ENCODE measurements around the gene SUMO3. TPM values are rescaled to one million over a fixed set of nuclear protein-coding genes. Genes with fewer than 3 reads are reported as not detected.

The SUMO3 gene
- total and polyA plus RNA-seq, 2 of the 13 experiments (the other 11 are each of a cell fraction or from before 2014, with no cell fraction given), result 51.4 to 92.4 TPM

DNA sequence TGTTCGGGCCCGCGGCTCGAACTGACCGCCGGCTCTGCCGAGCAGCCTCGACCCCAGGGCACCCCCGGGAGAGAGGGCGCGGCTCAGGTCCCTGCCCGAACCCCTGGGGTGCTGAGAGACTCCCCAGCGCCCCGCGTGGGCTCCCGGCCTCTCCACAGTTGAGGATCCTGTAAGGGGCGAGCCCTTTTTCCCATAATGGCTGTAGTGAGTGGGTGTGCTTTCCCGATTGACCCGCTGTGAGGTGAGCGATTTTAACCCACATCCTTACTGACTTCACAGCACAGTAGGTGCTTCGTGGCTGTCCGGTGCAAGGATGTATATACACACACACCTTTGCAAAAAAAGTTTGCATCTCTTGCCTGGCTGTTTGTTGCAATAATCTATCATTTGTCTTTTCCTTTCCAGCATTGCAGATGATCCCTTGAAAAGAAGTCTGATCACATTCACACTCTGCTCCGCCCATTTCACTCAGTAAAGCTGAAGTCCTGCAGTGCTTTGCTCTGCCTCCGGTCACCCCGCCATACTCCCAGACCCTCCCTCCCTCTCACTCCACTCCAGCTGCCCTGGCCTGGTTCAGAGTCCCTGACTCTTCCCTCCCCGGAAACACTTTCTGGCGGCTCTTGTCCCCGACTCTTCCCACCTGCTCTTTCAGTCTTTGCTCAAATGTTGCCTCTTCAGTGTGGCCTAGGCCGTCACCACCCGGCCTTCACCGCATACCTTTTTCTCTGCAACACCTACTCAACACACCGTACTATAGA lies 15.3 kb downstream of the SUMO3 start (continued):
- TF ChIP-seq TEAD2 (CRISPR knock-in tag; IDR thresholded peaks at IDR 0.05) (no peak), ARNT (IDR thresholded peaks at IDR 0.05) (no peak), SSRP1 (CRISPR knock-in tag; IDR thresholded peaks at IDR 0.05) (peak; percentile 85), ZKSCAN1 (IDR thresholded peaks at IDR 0.05; ENCODE audit: low read length) (peak; percentile 77), EP300 (IDR thresholded peaks at IDR 0.05; ENCODE audit: low read depth in 2 of 2, low read length in 2 of 2) (no peak), EP300 (CRISPR knock-in tag; IDR thresholded peaks at IDR 0.05; ENCODE audit: borderline replicate concordance) (no peak), GABPB1 (CRISPR knock-in tag; IDR thresholded peaks at IDR 0.05) (peak; percentile 69), ZNF614 (CRISPR knock-in tag; IDR thresholded peaks at IDR 0.05; ENCODE audit: borderline replicate concordance) (0 out of 2 replicates have a peak, but pooled peaks have one; percentile 35), ZFY (CRISPR knock-in tag; IDR thresholded peaks at IDR 0.05) (peak; percentile 67), REPIN1 (CRISPR knock-in tag; IDR thresholded peaks at IDR 0.05; ENCODE audit: borderline replicate concordance, low read depth) (peak; percentile 44; the same call in 1 of the 2 replicates), MXD4 (CRISPR knock-in tag; IDR thresholded peaks at IDR 0.05) (no peak), ZNF446 (CRISPR knock-in tag; IDR thresholded peaks at IDR 0.05) (0 out of 2 replicates have a peak, but pooled peaks have one; percentile 9), ZNF589 (CRISPR knock-in tag; conservative IDR thresholded peaks at IDR 0.05) (no peak)
- TF ChIP-seq, protein P1, sequence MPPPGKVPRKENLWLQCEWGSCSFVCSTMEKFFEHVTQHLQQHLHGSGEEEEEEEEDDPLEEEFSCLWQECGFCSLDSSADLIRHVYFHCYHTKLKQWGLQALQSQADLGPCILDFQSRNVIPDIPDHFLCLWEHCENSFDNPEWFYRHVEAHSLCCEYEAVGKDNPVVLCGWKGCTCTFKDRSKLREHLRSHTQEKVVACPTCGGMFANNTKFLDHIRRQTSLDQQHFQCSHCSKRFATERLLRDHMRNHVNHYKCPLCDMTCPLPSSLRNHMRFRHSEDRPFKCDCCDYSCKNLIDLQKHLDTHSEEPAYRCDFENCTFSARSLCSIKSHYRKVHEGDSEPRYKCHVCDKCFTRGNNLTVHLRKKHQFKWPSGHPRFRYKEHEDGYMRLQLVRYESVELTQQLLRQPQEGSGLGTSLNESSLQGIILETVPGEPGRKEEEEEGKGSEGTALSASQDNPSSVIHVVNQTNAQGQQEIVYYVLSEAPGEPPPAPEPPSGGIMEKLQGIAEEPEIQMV (CRISPR knock-in tag; IDR thresholded peaks at IDR 0.05; ENCODE audit: low read depth), result 0 out of 2 replicates have a peak, but pooled peaks have one; percentile 21
- TF ChIP-seq, protein P2, sequence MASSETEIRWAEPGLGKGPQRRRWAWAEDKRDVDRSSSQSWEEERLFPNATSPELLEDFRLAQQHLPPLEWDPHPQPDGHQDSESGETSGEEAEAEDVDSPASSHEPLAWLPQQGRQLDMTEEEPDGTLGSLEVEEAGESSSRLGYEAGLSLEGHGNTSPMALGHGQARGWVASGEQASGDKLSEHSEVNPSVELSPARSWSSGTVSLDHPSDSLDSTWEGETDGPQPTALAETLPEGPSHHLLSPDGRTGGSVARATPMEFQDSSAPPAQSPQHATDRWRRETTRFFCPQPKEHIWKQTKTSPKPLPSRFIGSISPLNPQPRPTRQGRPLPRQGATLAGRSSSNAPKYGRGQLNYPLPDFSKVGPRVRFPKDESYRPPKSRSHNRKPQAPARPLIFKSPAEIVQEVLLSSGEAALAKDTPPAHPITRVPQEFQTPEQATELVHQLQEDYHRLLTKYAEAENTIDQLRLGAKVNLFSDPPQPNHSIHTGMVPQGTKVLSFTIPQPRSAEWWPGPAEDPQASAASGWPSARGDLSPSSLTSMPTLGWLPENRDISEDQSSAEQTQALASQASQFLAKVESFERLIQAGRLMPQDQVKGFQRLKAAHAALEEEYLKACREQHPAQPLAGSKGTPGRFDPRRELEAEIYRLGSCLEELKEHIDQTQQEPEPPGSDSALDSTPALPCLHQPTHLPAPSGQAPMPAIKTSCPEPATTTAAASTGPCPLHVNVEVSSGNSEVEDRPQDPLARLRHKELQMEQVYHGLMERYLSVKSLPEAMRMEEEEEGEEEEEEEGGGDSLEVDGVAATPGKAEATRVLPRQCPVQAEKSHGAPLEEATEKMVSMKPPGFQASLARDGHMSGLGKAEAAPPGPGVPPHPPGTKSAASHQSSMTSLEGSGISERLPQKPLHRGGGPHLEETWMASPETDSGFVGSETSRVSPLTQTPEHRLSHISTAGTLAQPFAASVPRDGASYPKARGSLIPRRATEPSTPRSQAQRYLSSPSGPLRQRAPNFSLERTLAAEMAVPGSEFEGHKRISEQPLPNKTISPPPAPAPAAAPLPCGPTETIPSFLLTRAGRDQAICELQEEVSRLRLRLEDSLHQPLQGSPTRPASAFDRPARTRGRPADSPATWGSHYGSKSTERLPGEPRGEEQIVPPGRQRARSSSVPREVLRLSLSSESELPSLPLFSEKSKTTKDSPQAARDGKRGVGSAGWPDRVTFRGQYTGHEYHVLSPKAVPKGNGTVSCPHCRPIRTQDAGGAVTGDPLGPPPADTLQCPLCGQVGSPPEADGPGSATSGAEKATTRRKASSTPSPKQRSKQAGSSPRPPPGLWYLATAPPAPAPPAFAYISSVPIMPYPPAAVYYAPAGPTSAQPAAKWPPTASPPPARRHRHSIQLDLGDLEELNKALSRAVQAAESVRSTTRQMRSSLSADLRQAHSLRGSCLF (CRISPR knock-in tag; IDR thresholded peaks at IDR 0.05; ENCODE audit: borderline replicate concordance), result no peak
- TF ChIP-seq, protein P3, sequence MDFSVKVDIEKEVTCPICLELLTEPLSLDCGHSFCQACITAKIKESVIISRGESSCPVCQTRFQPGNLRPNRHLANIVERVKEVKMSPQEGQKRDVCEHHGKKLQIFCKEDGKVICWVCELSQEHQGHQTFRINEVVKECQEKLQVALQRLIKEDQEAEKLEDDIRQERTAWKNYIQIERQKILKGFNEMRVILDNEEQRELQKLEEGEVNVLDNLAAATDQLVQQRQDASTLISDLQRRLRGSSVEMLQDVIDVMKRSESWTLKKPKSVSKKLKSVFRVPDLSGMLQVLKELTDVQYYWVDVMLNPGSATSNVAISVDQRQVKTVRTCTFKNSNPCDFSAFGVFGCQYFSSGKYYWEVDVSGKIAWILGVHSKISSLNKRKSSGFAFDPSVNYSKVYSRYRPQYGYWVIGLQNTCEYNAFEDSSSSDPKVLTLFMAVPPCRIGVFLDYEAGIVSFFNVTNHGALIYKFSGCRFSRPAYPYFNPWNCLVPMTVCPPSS (IDR thresholded peaks at IDR 0.05), result no peak
- TF ChIP-seq, protein P4, sequence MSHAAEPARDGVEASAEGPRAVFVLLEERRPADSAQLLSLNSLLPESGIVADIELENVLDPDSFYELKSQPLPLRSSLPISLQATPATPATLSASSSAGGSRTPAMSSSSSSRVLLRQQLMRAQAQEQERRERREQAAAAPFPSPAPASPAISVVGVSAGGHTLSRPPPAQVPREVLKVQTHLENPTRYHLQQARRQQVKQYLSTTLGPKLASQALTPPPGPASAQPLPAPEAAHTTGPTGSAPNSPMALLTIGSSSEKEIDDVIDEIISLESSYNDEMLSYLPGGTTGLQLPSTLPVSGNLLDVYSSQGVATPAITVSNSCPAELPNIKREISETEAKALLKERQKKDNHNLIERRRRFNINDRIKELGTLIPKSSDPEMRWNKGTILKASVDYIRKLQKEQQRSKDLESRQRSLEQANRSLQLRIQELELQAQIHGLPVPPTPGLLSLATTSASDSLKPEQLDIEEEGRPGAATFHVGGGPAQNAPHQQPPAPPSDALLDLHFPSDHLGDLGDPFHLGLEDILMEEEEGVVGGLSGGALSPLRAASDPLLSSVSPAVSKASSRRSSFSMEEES (CRISPR knock-in tag; IDR thresholded peaks at IDR 0.05), result 0 out of 2 replicates have a peak, but pooled peaks have one; percentile 51
- TF ChIP-seq, protein P5, sequence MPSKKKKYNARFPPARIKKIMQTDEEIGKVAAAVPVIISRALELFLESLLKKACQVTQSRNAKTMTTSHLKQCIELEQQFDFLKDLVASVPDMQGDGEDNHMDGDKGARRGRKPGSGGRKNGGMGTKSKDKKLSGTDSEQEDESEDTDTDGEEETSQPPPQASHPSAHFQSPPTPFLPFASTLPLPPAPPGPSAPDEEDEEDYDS (CRISPR knock-in tag; IDR thresholded peaks at IDR 0.05), result peak; percentile 40; the same call in 1 of the 2 replicates
- TF ChIP-seq, protein P6, sequence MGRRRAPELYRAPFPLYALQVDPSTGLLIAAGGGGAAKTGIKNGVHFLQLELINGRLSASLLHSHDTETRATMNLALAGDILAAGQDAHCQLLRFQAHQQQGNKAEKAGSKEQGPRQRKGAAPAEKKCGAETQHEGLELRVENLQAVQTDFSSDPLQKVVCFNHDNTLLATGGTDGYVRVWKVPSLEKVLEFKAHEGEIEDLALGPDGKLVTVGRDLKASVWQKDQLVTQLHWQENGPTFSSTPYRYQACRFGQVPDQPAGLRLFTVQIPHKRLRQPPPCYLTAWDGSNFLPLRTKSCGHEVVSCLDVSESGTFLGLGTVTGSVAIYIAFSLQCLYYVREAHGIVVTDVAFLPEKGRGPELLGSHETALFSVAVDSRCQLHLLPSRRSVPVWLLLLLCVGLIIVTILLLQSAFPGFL (CRISPR knock-in tag; IDR thresholded peaks at IDR 0.05), result no peak
